Stomach (tissue), 9 donors: ENCODE measurements around the gene SLC35B4. TPM values are rescaled to one million over a fixed set of nuclear protein-coding genes. Genes with fewer than 3 reads are reported as not detected.

Experiments
- DNase-seq, 2 donors: peaks; one replicate each; pipeline versions ENCODE4 v3.0.0 to v3.0.0-alpha.2; 2013 to 2019
- H3K27ac ChIP-seq, 5 donors: fragments of 200-600 bp in 4 of 5; sonication (generic) in 4 of 5; one replicate each; pipeline ENCODE4 v1.5.1; 2013 to 2019; ENCODE audit warnings: mild to moderate bottlenecking in 1 of 5, moderate library complexity in 1 of 5
- H3K27me3 ChIP-seq, 3 donors: fragments of 200-600 bp; sonication (generic); one replicate each; pipeline ENCODE4 v1.5.1; 2017 to 2019; ENCODE audit warnings: mixed run types in 1 of 3
- H3K36me3 ChIP-seq, 4 donors: fragments of 200-600 bp; sonication (generic); 1 replicate in 3 of 4; 2 replicates in 1 of 4; pipeline ENCODE4 v1.5.1; 2016 to 2019
- H3K4me1 ChIP-seq, 4 donors: fragments of 200-600 bp; sonication (generic); one replicate each; pipeline ENCODE4 v1.5.1; 2016 to 2019
- H3K4me3 ChIP-seq, 4 donors: fragments of 200-600 bp; sonication (generic) in 3 of 4; one replicate each; pipeline ENCODE4 v1.5.1; 2016 to 2019; ENCODE audit warnings: mild to moderate bottlenecking in 1 of 4
- H3K9me3 ChIP-seq, 4 donors: fragments of 200-600 bp; sonication (generic); one replicate each; pipeline ENCODE4 v1.5.1; 2016 to 2019
- EP300 ChIP-seq: sonication (generic); formaldehyde crosslinking; IDR thresholded peaks from one replicate; pipeline ENCODE4 v1.6.1; 2017; ENCODE audit warnings: antibody characterized with exemption
- POLR2A ChIP-seq, 4 donors: fragments of 450-650 bp; IDR thresholded peaks; one replicate each; pipeline ENCODE4 v1.6.1; 2016; ENCODE audit warnings: antibody characterized with exemption in 4 of 4, control low read depth in 2 of 4, mild to moderate bottlenecking in 1 of 4, moderate library complexity in 1 of 4
- POLR2AphosphoS5 ChIP-seq, 3 donors: sonication (generic); formaldehyde crosslinking; IDR thresholded peaks; one replicate each; pipeline ENCODE4 v1.6.1; 2016; ENCODE audit warnings: antibody characterized with exemption in 3 of 3
- WGBS, 5 donors: extraction: QIAGEN DNeasy Blood & Tissue Kit in 3 of 5; methylation state at CpG; one replicate each; pipeline versions ENCODE4 v1.1.5 to v1.1.7; 2013 to 2018; 5-methylcytosine and 5-hydroxymethylcytosine counted together
- intact Hi-C: fragments of 100-400 bp; cut with DNase I; formaldehyde crosslinking; loops from one replicate; pipeline ENCODE4 v1.15.1; 2023; ENCODE audit warnings: low total_unique reads
- polyA plus RNA-seq, 3 donors: library from polyadenylated mRNA; stranded (reverse); fragments of 200-250 nt; gene quantifications; one replicate each; pipeline ENCODE4 v1.2.3, GENCODE V29; 2013
- total RNA-seq, 5 donors: library from RNA; depleted of rRNA; stranded (reverse); fragments of >200 nt; gene quantifications; one replicate each; pipeline versions ENCODE4 v1.1.0 to v1.2.3, GENCODE V29; 2014 to 2016
- TF ChIP-seq, protein P1 (sequence below), 7 experiments: fragments of 450-650 bp in 4 of 7; fragments of 200-600 bp in 3 of 7; sonication (generic) in 3 of 7; IDR thresholded peaks; one replicate each; pipeline ENCODE4 v1.5.1; 2016 to 2019; ENCODE audit warnings: antibody characterized with exemption in 7 of 7, control low read depth in 2 of 7, mild to moderate bottlenecking in 1 of 7
- donor health status: healthy with polysubstance abuse.
- donor health status: Bipolar disorder and iron deficiency.
- donor health status: healthy.

SLC35B4 gene
- total and polyA plus RNA-seq, 8 donors = 1.9 to 13.0 (median 3.4) TPM

GRCh38 chr7:134364619-134365037 is 47.9 kb upstream of the SLC35B4 start:
- intact Hi-C loops = no loop called here
- peaks cover 2 to 38% (median 14%) of the 10 kb centered on the region in 4 donors for H3K4me1 ChIP-seq
- H3K9me3 ChIP-seq = no peaks in the 10 kb centered on the region
- TF ChIP-seq, protein P1, sequence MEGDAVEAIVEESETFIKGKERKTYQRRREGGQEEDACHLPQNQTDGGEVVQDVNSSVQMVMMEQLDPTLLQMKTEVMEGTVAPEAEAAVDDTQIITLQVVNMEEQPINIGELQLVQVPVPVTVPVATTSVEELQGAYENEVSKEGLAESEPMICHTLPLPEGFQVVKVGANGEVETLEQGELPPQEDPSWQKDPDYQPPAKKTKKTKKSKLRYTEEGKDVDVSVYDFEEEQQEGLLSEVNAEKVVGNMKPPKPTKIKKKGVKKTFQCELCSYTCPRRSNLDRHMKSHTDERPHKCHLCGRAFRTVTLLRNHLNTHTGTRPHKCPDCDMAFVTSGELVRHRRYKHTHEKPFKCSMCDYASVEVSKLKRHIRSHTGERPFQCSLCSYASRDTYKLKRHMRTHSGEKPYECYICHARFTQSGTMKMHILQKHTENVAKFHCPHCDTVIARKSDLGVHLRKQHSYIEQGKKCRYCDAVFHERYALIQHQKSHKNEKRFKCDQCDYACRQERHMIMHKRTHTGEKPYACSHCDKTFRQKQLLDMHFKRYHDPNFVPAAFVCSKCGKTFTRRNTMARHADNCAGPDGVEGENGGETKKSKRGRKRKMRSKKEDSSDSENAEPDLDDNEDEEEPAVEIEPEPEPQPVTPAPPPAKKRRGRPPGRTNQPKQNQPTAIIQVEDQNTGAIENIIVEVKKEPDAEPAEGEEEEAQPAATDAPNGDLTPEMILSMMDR (IDR thresholded peaks at IDR 0.05) = no peak
- TF ChIP-seq POLR2A (IDR thresholded peaks at IDR 0.05) (no peak), EP300 (no peak), POLR2AphosphoS5 (IDR thresholded peaks at IDR 0.05) (peak in 2 of 3 donors; percentile 67 to 89)
- no peaks in the 10 kb centered on the region for H3K27me3 ChIP-seq
- DNase-seq = peak; percentile 83 to 93
- H3K27ac ChIP-seq = peak overlapping the region in 4 of 5 donors; percentile 63 to 84 (median 76)
- H3K36me3 ChIP-seq = no peaks in the 10 kb centered on the region
- H3K4me3 ChIP-seq = no peak overlapping the region

DNA sequence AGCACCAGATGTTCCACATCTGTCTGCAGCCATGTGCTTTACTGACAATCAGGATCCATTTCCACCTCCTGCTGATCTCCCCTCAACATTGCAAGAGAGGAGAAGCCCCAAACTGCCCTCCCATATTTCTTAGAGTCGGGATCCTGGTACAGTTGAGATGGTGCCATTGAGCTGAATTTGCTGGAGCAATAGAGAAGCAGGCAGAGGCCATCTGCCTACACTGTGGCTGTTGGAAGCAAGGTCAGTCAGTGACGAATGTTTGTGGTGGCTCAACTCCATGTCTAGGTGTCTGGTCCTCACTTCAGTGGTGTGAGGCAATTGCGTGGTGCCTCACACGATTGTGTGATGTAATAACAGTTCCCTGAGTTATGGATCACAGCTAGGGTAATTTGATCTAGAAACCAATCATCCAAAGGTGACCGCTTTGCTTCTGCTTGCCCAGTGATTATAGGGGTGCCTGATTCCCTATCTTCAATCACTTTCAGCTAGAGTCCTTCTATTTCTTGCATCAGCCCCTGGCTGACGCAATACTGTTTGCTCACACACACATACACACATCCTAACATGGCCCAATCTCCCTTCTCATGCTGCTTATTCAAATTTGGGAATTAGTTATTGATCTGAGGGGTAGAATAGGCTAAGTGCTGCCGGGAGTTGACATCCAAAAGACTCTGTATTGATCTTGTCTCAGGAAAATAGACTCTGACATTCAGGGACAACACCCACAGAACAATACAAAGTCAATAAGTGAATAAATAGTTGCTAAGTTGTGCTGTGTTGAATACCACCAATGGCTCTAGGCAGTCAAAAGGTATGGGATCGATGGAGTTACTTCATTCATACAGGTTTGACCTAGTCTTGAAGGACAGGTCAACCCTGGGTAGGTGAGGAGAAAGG is 46.1 kb upstream of the SLC35B4 start:
- Histone ChIP-seq H3K36me3 (no peaks in the 10 kb centered on the region), H3K9me3 (no peaks in the 10 kb centered on the region), H3K27ac (peak overlapping the region; percentile 49 to 84 (median 71)), H3K27me3 (no peaks in the 10 kb centered on the region), H3K4me3 (no peak overlapping the region), H3K4me1 (peaks cover 0 to 22% (median 7%) of the 10 kb centered on the region in 4 donors)
- no peak for TF ChIP-seq POLR2AphosphoS5 (IDR thresholded peaks at IDR 0.05)
- 74 to 88% (median 87%) methylated on average over 8 of the region's 8 CpGs for WGBS, 5 donors
- intact Hi-C loops = no loop called here
- DNase-seq = no peak

DNA sequence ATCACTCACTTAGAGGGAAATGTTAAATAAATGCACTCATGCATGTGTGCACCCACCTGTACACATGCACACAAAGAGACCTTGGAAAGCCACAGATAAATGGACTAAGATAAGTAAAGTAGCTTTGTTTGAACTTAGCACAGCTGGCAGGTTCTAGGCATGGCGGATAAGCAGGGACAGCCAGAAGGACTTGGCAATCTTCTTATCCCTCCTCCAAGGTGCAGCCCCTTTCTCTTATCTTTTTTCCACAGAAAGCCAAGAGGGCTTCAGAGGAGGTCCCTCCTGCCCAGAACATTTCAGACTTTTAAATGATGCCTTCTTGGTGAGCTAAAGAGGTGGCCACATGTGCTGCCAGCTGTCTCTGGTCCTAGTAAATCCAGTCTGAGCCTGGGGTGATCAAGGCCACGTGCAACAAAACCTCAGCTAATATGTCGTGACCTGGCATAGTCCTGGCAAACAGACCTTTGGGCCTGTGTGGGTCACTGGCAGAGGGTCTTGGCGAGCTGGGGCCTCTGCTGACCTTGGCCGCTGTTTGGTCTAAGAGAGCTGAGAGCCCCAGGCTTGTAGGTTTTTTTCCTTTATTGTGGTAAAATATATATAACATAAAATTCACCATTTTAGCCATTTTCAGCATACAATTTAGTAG is 43.2 kb upstream of the SLC35B4 start:
- Histone ChIP-seq H3K4me3 (no peak overlapping the region), H3K9me3 (no peaks in the 10 kb centered on the region), H3K4me1 (peaks cover 0 to 16% (median 6%) of the 10 kb centered on the region in 4 donors), H3K36me3 (no peaks in the 10 kb centered on the region), H3K27ac (peak overlapping the region in 2 of 5 donors; percentile 4 to 14), H3K27me3 (no peaks in the 10 kb centered on the region)
- WGBS, 5 donors = 34 to 57% (median 39%) methylated on average over 5 of the region's 5 CpGs
- intact Hi-C loops = no loop called here
- TF ChIP-seq POLR2A (IDR thresholded peaks at IDR 0.05) (no peak), POLR2AphosphoS5 (IDR thresholded peaks at IDR 0.05) (no peak), EP300 (no peak)
- TF ChIP-seq, protein P1 (IDR thresholded peaks at IDR 0.05) = no peak
- DNase-seq = no peak

DNA sequence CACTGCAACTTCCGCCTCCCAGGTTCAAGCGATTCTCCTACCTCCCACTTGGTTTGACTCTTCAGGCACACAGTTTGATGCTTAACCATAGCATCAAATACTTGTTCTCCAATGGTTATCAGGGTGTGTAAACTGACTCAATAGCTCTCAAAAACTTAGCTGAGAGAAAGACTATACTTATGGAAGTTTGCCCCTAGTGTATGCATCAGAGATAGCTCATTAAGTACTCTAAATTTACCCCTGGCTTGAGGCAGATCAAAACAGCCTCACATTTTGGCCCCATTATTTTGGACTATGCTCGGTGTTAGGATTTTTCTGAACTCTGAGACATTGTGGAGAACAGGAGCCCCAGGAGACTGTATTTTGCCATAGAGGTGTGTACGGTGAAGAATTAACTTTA is 40.8 kb upstream of the SLC35B4 start:
- DNase-seq = no peak
- Histone ChIP-seq H3K27ac (no peak overlapping the region), H3K27me3 (no peaks in the 10 kb centered on the region), H3K9me3 (no peaks in the 10 kb centered on the region), H3K4me3 (no peak overlapping the region), H3K36me3 (no peaks in the 10 kb centered on the region), H3K4me1 (peaks cover 0 to 16% (median 6%) of the 10 kb centered on the region in 4 donors)
- TF ChIP-seq, protein P1 (IDR thresholded peaks at IDR 0.05) = no peak
- TF ChIP-seq POLR2A (IDR thresholded peaks at IDR 0.05) = no peak
- no peak for TF ChIP-seq EP300
- no peak for TF ChIP-seq POLR2AphosphoS5 (IDR thresholded peaks at IDR 0.05)
- 93 to 98% (median 96%) methylated on average over 4 of the region's 4 CpGs for WGBS, 5 donors
- intact Hi-C loops = no loop called here
